ENCODE measurements around the gene STK32B.

DNA sequence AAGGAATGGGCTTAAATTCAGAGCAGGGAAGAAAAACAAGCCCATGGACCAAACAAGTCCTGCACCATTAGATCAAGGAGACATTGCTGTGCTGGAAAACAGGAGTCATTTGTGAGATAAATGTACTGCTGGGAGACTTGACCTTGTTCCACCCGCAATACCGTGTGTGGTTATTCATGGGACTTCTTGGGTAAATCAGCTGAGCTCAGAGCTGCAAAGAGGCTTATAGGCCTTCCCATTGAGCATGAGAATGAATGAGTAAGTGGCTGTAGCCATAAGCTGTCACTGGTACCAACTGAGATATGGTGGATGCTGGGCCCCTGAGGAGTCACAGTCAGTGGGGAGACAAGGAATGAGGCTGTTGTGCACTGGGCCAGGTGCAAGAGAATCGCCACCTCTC lies 29.7 kb upstream of the STK32B start:
- TF ChIP-seq, protein P1, sequence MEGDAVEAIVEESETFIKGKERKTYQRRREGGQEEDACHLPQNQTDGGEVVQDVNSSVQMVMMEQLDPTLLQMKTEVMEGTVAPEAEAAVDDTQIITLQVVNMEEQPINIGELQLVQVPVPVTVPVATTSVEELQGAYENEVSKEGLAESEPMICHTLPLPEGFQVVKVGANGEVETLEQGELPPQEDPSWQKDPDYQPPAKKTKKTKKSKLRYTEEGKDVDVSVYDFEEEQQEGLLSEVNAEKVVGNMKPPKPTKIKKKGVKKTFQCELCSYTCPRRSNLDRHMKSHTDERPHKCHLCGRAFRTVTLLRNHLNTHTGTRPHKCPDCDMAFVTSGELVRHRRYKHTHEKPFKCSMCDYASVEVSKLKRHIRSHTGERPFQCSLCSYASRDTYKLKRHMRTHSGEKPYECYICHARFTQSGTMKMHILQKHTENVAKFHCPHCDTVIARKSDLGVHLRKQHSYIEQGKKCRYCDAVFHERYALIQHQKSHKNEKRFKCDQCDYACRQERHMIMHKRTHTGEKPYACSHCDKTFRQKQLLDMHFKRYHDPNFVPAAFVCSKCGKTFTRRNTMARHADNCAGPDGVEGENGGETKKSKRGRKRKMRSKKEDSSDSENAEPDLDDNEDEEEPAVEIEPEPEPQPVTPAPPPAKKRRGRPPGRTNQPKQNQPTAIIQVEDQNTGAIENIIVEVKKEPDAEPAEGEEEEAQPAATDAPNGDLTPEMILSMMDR (IDR thresholded peaks at IDR 0.05; ENCODE audit: control extremely low read depth in 1 of 3, insufficient read depth in 1 of 3, low read depth in 1 of 3, low read length in 3 of 3): no peak
- TF ChIP-seq EZH2 (IDR thresholded peaks at IDR 0.05; ENCODE audit: low read depth, low read length, severe bottlenecking) (no peak), TEAD4 (IDR thresholded peaks at IDR 0.05; ENCODE audit: low read depth, low read length) (no peak), POLR2AphosphoS5 (IDR thresholded peaks at IDR 0.05; ENCODE audit: low read depth, low read length) (no peak), POLR2A (IDR thresholded peaks at IDR 0.05; ENCODE audit: control extremely low read depth in 1 of 2, low read depth in 2 of 2, low read length in 2 of 2) (no peak), RBBP5 (IDR thresholded peaks at IDR 0.05; ENCODE audit: borderline replicate concordance, low read depth, low read length) (no peak), EGR1 (IDR thresholded peaks at IDR 0.05; ENCODE audit: borderline replicate concordance, low read depth, low read length) (no peak), NRF1 (IDR thresholded peaks at IDR 0.05; ENCODE audit: low read depth, low read length) (no peak)
- TF ChIP-seq, protein P2, sequence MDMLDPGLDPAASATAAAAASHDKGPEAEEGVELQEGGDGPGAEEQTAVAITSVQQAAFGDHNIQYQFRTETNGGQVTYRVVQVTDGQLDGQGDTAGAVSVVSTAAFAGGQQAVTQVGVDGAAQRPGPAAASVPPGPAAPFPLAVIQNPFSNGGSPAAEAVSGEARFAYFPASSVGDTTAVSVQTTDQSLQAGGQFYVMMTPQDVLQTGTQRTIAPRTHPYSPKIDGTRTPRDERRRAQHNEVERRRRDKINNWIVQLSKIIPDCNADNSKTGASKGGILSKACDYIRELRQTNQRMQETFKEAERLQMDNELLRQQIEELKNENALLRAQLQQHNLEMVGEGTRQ (IDR thresholded peaks at IDR 0.05; ENCODE audit: low read length): no peak

Measured in H1 (cell line).